Activated CD8-positive, alpha-beta memory T cell treated with anti-CD3 and anti-CD28 coated beads, Interleukin-2, amount 50 U/mL, for 24 hours (primary cell): Measurements from ENCODE around the gene APOBEC3A.
"Not testable (repeated sequence)": the region's sequence is repeated elsewhere in the genome, so short reads cannot be mapped to it uniquely, and the experiment has no call there.

Source experiments
- DNase-seq: peaks from one replicate; pipeline ENCODE4 v3.0.0-alpha.2; 2020; ENCODE audit errors: extremely low read depth

The APOBEC3A gene

GRCh38 chr22:38959590-38959989 is 2.2 kb downstream of the APOBEC3A start:
- DNase-seq: no peak

GRCh38 chr22:38960673-38961072 is 3.3 kb downstream of the APOBEC3A start:
- not testable (repeated sequence) for DNase-seq

- DNase-seq: not testable (repeated sequence)
These were observed 5.9 kb downstream of the APOBEC3A start for GRCh38 chr22:38963291-38963738.

- no peak for DNase-seq
These were observed 6.5 kb downstream of the APOBEC3A start for GRCh38 chr22:38963872-38964271.

- DNase-seq: no peak
These were observed 6.9 kb downstream of the APOBEC3A start for GRCh38 chr22:38964306-38964705.

GRCh38 chr22:38964989-38965388 is 7.6 kb downstream of the APOBEC3A start:
- DNase-seq: no peak

GRCh38 chr22:38965614-38966379 is 8.4 kb downstream of the APOBEC3A start:
- DNase-seq: no peak

GRCh38 chr22:38966380-38966702 is 8.9 kb downstream of the APOBEC3A start:
- DNase-seq: no peak

GRCh38 chr22:38966942-38967341 is 9.5 kb downstream of the APOBEC3A start:
- DNase-seq: no peak

GRCh38 chr22:38967451-38968450 is 10.3 kb downstream of the APOBEC3A start:
- DNase-seq: no peak

- no peak for DNase-seq
These were observed 11.4 kb downstream of the APOBEC3A start for GRCh38 chr22:38968801-38969200.

- DNase-seq: no peak
These were observed 13.1 kb downstream of the APOBEC3A start for GRCh38 chr22:38970551-38970950.

- DNase-seq: no peak
These were observed 13.8 kb downstream of the APOBEC3A start for GRCh38 chr22:38971202-38971601.

GRCh38 chr22:38971791-38972190 is 14.4 kb downstream of the APOBEC3A start:
- DNase-seq: no peak

- no peak for DNase-seq
These were observed 15.1 kb downstream of the APOBEC3A start for GRCh38 chr22:38972558-38972957.

- peak; percentile 21 for DNase-seq
These were observed 16.1 kb downstream of the APOBEC3A start for GRCh38 chr22:38973289-38974169.

GRCh38 chr22:38974170-38974825 is 16.9 kb downstream of the APOBEC3A start:
- DNase-seq: no peak

GRCh38 chr22:38974826-38975175 is 17.4 kb downstream of the APOBEC3A start:
- no peak for DNase-seq

- DNase-seq: not testable (repeated sequence)
These were observed 19.9 kb downstream of the APOBEC3A start for GRCh38 chr22:38977289-38977688.

- DNase-seq: not testable (repeated sequence)
These were observed 23.2 kb downstream of the APOBEC3A start for GRCh38 chr22:38980587-38980986.
